A204.1 (cell line): Measurements from ENCODE around the gene GPAM.

Source experiments
- FAIRE-seq: peaks from 2 replicates; lab custom pipeline; 2012; peaks lifted over from hg19 to GRCh38; lab: Jason Lieb, UNC

Gene GPAM

GRCh38 chr10:112176543-112176942, 7.0 kb downstream of the GPAM start:
- no peak for FAIRE-seq

GRCh38 chr10:112175409-112175808, 8.2 kb downstream of the GPAM start:
- no peak for FAIRE-seq

- FAIRE-seq, result no peak
These were observed 10.4 kb downstream of the GPAM start for GRCh38 chr10:112173206-112173605.

DNA sequence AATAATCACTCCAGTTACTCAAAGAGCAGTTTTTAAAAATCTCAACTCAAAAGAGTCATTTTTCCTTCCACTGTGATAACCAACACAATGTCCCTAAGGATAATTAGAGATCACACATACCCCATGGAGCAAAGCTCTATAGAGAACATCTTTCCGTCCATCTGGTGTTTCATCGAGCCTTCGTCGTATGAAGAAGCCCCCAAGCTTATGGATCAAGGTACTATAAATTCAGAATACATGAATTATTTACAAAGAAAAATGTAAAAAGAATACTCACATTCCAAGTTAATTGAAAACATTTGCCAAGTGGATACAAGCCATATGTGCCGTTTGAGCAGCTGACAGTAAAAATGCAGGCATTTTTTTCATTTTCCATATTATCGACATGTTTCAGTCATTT, 14.8 kb downstream of the GPAM start:
- no peak for FAIRE-seq

GRCh38 chr10:112166800-112167199, 16.8 kb downstream of the GPAM start:
- FAIRE-seq, result no peak

- no peak for FAIRE-seq
These were observed 21.6 kb downstream of the GPAM start for GRCh38 chr10:112161757-112162518.

DNA sequence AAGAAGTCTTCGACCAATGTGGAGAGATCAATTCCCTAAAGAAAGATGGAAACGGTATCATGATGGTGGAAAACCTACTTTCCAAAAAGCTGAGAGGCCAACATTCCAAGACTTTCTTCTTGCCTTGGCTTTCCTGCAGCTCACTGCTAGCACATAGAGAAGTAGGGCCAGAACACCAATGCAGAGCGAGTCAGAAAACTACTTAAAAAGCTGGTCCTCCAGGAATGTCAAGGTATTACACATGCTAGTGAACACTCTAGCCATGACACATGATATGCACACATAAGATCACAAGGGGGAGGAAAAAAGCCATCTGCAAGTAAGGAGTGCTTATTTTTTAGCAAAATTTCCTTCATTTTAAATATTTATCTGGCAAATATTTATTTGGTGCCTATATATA, 22.7 kb downstream of the GPAM start:
- no peak for FAIRE-seq

- FAIRE-seq, result no peak
These were observed 24.1 kb downstream of the GPAM start for GRCh38 chr10:112159469-112159868.

DNA sequence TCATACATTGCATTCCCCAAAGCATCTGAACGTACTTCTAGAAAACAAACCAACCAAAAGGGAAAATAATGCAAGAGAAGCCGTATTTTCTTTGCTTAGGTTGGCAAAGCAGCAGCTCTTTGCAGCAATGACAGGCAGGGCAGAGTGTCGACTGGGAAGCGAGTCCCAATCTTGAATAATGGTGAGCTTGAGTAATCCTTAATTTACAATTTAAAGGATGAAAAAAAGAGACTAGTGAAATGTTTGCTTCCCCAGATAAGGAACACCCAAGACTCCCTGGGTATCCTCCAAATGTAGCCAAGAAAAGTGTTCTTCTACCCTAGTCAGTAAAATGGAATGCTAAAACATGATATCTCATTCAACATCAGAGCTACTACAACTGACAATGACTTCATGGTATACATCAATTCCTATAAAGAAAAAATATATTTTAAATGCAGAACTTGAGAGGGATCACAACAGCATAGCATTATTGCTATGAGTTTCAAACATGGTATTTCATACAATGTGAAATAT, 32.0 kb downstream of the GPAM start:
- FAIRE-seq, result no peak

DNA sequence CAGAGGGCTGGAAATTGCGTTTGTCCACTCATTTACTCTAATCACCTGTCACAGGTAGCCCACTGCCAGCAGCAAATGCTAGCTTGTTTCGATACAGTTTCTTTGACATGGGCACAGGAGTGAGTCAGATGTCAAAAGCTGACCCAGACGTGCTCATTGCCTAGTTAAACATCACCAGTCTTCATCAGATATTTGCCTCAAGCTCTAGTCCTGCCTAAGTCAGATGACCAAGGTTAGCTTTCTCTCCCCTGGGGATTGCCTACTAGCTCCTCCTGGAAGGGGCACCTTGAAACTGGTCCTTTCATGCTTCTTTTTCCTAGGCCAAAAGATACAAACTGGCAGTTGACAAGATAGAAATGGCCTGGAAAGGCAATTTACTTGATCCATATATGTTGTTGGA, 35.2 kb downstream of the GPAM start:
- no peak for FAIRE-seq

- FAIRE-seq, result no peak
These were observed 36.8 kb downstream of the GPAM start for GRCh38 chr10:112146799-112147198.

DNA sequence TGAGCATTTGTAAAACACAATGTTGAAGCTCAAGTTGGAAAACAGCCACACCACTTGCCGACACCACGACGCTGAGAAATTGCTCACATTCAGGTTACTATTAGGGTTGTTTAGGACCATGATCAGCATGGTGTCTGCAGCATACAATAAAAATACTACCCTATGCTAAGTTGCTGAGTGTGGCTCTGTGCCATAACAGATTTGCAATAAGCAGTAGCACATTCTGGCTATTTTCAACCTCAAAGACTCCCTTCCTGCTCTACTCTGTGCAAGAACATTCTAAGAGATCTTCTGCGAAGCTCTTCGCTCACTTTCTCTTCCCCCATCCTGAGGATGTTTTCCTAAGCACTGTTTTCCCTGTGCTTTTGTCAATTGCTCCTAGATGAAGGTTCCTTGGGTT, 38.3 kb downstream of the GPAM start:
- no peak for FAIRE-seq

- FAIRE-seq, result no peak
These were observed 40.1 kb downstream of the GPAM start for GRCh38 chr10:112143420-112143819.

DNA sequence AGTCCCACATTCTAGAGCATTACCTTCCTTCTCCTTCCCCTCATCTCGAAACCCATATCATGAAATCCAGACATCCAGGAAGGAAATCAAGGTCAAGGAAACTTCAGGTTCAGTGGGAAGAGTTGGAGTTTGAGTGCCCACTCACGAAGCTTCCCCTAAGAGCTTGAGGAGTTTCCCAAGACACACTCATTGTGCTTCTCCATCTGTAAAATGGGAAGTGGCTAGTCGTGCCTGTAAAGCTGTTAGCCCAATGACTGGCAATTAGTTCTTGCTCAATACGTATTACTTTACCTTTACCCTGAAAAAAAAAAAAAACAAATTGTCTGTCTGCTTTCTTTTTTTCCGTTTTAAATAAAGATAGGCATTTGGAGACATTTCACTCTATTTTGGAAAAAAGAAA, 42.3 kb downstream of the GPAM start:
- no peak for FAIRE-seq

GRCh38 chr10:112140110-112140970, 43.2 kb downstream of the GPAM start:
- FAIRE-seq, result no peak

- FAIRE-seq, result no peak
These were observed 44.4 kb downstream of the GPAM start for GRCh38 chr10:112139176-112139575.

DNA sequence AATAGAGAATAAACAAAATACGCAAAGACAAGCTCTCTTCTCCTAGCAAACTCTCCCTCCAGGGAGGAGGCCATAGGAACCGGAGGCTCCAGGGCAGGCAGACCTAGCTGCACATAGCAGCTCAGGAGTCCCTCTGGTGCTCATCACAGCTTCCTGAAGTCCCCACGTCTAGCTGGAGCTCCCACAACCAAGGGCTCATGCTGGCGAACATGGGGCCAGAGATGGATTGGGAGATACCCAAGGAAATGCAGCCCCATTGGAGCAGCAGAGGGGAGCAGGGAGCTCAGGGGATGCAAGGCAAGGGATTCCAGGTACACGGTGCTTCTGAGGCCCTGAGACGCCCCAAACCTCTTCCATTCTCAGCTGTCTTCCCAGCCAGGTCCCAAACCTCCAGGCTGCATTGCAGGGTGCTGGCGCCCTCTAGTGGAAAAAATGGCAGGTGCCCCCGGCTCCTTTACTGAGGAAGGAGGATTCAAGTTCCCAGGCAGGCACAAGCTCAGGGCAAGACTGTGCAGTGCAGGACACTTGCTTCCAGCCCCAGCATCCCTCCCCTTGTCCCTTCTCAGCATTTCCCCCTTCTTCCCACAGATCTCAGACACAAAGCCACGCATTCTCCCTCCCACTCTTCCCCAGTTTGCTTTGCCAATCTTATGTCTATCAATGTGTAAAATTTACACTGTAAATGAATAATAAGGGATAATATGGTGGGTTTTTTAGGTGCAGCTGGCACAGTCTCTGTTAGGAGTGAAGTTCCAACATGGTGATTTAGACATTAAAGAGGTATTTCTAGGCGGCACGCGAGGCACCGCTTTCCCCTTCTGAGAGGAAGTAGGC, 46.2 kb downstream of the GPAM start:
- no peak for FAIRE-seq

DNA sequence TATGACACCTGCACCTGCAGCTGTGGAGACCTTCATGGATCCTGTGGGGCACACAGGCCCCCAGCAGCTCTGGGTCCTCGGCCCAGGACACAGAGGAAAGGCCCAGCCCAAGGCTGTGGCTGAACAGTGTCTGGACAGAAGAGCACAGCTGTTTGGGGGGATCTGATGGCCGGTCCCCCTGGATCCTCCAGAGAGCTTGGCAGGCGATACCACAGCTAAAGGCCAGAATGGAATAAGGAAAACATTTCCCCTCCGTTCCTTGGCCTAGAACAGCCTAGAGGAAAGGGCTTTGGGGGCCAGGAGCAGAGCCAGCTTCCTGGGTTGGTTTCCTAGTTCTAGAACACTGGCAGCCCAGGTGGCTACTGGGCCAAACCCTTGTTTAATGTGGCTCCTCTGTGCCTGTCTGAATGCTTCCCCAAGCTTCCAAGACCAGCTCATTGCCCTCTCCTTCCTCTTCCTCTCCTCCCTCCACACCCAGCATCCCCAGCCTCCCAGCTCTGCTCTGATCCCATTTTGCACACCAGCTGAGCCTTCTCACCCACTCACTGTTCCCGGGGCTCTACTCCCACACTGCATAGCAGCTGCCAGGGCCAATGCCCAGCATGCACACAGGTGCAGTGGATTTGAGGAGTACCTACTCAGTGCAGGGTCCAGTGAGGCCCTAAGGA, 46.9 kb downstream of the GPAM start:
- FAIRE-seq, result no peak

GRCh38 chr10:112135604-112136003, 48.0 kb downstream of the GPAM start:
- FAIRE-seq, result no peak

- FAIRE-seq, result no peak
These were observed 51.1 kb downstream of the GPAM start for GRCh38 chr10:112132435-112132834.

- FAIRE-seq, result no peak
These were observed 51.6 kb downstream of the GPAM start for GRCh38 chr10:112131996-112132395.

DNA sequence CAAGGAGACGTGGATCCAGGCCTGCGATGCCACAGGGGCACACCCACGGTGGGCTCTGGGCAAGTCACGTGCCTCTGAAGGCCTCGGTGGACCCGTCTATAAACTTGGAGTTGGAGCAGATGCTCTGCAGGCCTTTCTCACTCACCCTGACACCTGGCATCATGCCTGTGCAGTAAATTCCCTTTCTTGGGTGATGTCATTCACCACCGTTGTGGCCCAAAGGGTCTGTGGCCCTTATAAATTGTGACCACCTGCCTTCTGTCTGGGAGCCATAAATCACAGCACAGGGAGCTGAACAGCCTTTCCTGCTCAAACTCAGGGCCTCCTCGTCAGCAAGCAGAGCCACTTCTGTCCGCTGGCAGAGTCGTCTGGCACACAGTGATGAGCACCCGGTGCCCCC, 52.2 kb downstream of the GPAM start:
- FAIRE-seq, result no peak
